Skin epidermis (tissue), 12 donors: ENCODE data around the gene L3MBTL1.
"Not testable (repeated sequence)": the region's sequence is repeated elsewhere in the genome, so short reads cannot be mapped to it uniquely, and the experiment has no call there.

ENCODE experiments used
- H3K27ac ChIP-seq, 21 experiments: fragments of 200-600 bp; sonication (generic) in 11 of 21; one replicate each; pipeline ENCODE4 v1.5.0; 2020; ENCODE audit warnings: mild to moderate bottlenecking in 3 of 21, inconsistent platforms in 2 of 21, moderate library complexity in 2 of 21
- H3K4me3 ChIP-seq, 7 experiments: fragments of 200-600 bp; sonication (generic) in 2 of 7; one replicate each; pipeline ENCODE4 v1.5.0; 2020; ENCODE audit warnings: inconsistent platforms in 2 of 7, mild to moderate bottlenecking in 2 of 7, moderate library complexity in 1 of 7

Gene L3MBTL1

DNA sequence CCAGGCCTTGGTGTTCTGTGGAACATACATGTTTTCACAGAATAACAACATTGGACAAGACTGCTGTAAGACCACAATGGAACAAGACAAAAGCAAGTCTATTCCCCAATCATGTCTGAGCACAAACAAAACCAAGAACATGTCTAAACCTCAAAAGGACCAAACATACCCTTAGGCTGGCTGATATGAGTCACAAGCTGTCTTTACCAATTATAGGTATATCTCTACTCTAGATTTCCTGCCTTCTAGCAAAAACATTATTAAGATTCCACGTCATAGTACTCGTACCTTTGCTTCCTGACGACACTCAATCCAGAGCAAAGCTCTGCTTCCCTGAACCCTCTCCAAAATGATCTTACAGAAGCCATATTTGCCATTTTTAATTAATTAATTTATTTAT, 15.4 kb upstream of the L3MBTL1 start:
- Histone ChIP-seq H3K4me3 (no peak overlapping the region), H3K27ac (no peak overlapping the region)

DNA sequence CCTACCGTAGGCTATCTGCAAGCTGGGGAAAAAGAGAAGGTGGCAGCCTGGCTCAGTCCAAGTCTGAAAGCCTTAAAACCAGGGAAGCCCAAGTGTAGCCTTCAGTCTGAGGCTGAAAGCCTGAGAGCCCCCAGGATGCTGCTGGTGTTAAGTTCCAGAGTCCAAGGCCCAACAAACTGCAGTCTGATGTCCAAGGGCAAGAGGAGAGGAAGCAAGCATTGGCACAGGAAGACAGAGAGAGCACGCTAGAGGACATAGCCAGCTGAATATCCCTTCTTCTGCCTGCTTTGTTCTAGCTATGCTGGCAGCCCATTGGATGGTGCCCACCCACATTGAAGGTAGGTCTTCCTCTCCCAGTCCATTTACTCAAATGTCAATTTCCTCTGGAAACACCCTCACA, 12.1 kb upstream of the L3MBTL1 start:
- Histone ChIP-seq H3K27ac (no peak overlapping the region), H3K4me3 (no peak overlapping the region)

DNA sequence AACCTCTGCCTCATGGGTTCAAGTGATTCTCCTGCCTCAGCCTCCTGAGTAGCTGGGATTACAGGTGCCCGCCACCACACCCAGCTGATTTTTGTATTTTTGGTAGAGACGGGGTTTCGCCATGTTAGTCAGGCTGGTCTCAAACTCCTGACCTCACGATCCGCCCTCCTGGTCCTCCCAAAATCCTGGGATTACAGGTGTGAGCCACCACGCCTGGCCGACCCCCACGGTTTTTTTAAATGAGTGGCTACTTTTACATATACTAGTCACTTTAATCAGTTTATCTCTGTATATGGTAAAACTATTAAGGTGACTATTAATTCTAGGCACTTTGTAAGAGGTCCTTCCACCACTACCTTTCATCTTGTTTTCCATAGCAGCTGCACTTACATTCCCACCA, 5.5 kb upstream of the L3MBTL1 start:
- not testable (repeated sequence) for H3K27ac ChIP-seq, H3K4me3 ChIP-seq

GRCh38 chr20:43506238-43506637, 1.3 kb upstream of the L3MBTL1 start:
- no peak overlapping the region for H3K27ac ChIP-seq
- H3K4me3 ChIP-seq = no peak overlapping the region

DNA sequence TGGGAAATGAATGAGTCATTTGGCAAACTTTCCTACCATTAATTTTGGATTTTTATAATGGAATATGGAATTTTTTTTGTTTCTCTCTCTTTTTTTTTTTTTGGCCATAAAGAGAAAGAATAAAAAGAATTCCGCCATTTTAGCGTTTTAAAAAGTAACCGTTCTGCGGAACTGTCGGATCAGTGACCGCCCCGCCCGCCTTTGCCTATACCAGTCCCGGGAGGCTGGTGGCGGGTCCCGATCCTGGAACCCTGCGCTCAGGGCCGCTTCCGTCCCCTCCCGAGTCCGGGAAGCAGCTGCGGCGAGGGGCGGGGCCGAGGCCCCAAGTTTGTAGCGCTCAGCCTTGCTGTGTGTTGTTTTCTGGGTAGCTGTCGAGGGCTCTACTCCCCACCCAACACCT, 609 bp downstream of the L3MBTL1 start:
- Histone ChIP-seq H3K27ac (peak overlapping the region in 1 of 21 experiments; percentile 10), H3K4me3 (peak overlapping the region; percentile 40 to 75 (median 54))

GRCh38 chr20:43508604-43509040, 1.1 kb downstream of the L3MBTL1 start:
- Histone ChIP-seq H3K27ac (no peak overlapping the region), H3K4me3 (no peak overlapping the region)

DNA sequence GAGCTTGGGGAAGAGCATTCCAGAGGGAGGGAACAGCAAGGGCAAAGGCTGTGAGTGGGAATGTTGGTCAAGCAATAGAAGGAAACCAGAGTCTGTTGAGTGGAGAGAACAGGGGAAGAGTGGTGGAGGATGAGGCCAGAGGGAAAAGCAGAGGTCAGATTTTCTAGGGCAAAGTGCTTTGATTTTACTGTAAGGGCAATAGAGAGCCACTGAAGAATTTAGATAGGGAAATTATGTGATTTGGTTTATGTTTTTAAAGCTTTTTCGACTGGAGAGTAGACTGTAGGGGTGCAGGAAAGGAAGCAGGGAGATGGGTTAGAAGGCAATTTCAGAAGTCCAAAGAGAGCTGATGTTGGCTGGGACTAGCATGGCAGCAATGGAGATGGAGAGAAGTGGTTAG, 4.4 kb downstream of the L3MBTL1 start:
- Histone ChIP-seq H3K4me3 (no peak overlapping the region), H3K27ac (no peak overlapping the region)

DNA sequence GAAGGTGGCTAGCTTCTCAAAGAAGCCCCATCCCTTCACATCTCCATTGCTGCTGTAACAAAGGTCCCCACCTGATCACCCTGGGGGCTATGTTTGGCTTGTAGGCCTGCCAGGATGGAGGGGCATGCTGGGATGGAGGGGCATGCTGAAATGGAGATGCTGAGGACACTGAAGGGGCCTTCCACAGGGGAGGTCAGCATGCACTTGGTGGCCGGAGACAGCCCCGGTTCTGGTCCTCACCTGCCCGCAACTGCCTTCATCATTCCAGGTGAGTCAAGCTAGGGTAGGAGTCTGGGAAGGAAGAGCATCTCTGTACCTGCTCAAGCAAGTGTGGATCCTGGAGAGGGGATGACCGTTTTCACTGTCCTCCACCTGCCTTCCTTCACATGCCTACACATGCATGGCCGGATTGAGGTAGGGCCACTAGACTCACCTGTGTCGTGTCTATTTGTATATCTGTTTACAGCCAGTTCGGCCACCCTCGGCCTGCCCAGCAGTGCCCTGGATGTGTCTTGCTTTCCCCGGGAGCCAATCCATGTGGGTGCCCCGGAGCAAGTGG, 6.0 kb downstream of the L3MBTL1 start:
- H3K4me3 ChIP-seq = peak overlapping the region; percentile 45 to 65 (median 52)
- H3K27ac ChIP-seq = peak overlapping the region in 6 of 21 experiments; percentile 2 to 44 (median 18)

GRCh38 chr20:43513931-43514647, 6.6 kb downstream of the L3MBTL1 start:
- Histone ChIP-seq H3K27ac (peak overlapping the region in 17 of 21 experiments; percentile 15 to 75 (median 45)), H3K4me3 (peak overlapping the region; percentile 45 to 65 (median 52))

DNA sequence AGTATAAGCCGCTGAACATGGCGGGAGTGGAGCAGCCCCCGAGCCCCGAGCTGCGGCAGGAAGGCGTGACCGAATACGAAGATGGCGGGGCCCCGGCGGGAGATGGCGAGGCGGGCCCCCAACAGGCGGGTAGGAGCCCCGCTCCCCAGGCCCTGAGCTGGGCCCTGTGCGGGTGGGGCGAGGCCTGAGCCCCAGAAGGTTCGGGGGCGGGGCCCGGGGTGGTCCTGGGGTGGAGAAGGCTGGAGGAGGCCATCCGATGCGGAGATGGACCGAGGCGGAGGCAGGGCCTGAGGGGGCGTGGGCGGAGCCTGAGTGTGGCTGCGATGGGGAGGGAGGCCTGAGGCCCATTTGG, 7.1 kb downstream of the L3MBTL1 start:
- peak overlapping the region in 15 of 21 experiments; percentile 15 to 75 (median 47) for H3K27ac ChIP-seq
- peak overlapping the region; percentile 45 to 65 (median 52) for H3K4me3 ChIP-seq

- H3K27ac ChIP-seq = no peak overlapping the region
- no peak overlapping the region for H3K4me3 ChIP-seq
Observed at GRCh38 chr20:43515628-43516027, 8.1 kb downstream of the L3MBTL1 start.

- Histone ChIP-seq H3K27ac (no peak overlapping the region), H3K4me3 (no peak overlapping the region)
Observed at GRCh38 chr20:43516251-43516824, 8.8 kb downstream of the L3MBTL1 start.

DNA sequence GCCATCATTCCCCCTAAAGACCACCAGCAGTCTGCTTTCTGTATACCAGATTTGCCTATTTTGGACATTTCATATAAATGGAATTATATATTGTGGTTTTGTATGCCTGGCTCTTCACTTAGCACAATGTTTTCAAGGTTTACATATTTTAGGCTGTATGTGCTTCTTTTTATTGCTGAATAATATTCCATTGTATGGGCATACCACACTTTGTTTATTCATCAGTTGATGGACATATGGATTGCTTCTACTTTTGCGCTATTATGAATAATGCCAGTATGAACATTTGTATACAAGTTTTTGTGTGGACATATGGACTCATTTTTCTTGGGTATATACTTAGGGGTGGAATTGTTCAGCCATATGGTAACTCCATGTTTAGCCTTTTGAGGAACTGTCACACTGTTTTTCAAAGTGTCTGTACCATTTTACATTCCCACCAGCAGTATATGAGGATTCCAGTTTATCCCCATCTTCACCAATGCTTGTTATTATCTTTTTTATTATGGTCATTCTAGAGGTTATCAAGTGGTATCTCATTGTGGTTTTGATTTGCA, 12.7 kb downstream of the L3MBTL1 start:
- no peak overlapping the region for H3K4me3 ChIP-seq
- no peak overlapping the region for H3K27ac ChIP-seq

GRCh38 chr20:43525021-43525420, 17.5 kb downstream of the L3MBTL1 start:
- H3K27ac ChIP-seq = no peak overlapping the region
- no peak overlapping the region for H3K4me3 ChIP-seq

DNA sequence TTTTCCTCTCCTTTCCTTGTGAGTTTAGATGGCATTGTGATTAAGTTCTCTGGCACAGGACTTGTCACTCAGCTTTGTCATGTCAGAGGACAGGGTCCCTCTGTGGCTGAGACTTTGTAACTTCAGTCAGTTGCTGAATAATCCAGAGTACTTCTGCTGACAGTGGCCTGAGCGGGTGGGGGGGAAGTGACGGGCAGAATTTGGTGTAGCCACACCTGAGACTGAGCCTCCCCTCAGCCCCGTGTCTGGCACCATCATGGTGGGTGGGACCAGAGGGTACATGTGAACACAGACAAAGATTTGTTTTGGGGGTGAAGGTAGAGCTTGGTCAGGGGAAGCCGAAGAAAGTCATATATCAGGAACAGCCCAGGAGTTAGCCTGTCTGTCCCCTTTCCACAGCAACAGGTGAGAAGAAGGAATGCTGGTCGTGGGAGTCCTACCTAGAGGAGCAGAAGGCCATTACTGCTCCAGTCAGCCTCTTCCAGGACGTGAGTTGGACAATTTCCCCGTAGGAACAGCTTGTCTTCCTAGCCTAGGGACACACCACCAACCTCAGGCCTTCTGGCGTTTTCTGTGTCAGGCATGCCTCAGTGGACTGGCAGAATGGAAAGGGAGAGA, 20.9 kb downstream of the L3MBTL1 start:
- Histone ChIP-seq H3K27ac (no peak overlapping the region), H3K4me3 (no peak overlapping the region)

DNA sequence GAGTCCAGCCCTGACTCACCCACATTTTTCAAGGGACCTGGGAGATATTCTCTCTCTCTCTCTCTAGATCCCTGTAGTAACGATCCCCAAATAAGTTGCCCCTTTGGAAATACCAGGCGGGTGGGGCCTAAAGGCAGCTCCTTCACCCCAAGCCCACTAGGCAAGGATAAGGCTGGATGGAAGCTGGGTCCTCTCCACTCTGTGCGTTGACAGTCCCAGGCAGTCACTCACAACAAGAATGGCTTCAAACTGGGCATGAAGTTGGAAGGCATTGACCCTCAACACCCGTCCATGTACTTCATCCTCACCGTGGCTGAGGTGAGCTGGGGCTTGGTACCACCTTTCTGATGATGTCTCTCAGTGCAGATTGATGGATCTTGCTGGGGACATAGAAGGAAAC, 21.6 kb downstream of the L3MBTL1 start:
- no peak overlapping the region for H3K27ac ChIP-seq

DNA sequence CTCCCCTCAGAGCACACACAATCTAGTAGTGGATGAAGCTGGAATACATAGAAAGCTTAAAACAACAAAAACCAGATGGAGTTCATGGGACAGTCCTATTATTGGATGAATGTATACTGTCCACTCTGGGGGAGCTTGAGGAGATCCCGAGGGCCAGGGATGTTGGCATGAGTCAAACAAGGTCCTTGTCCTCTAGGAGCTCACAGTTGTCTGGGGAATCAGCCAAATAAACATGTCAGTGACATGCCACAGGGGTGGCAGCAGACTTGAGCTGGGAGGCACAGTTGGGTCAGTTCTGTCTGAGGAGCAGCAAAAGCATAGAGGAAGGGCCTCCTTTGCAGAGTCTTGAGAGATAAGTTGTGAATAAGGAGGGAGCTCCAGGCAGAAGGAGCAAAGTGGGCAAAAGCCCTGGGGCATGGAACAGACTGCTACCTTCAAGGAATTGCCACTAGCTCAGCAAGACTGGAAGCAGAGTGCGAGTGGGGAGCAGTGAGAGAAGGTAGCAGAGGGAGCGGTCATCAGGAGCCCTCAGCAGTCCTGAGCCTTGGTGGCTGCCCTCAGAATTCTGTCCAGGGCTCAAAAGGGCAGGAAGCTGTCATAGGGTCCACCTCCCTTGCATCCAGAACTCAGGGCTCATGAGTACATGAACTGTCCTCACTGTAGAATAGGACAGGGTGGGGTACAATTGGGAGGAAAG, 22.1 kb downstream of the L3MBTL1 start:
- Histone ChIP-seq H3K27ac (no peak overlapping the region), H3K4me3 (no peak overlapping the region)

More for the DNA sequence above, 21.6 kb downstream of the L3MBTL1 start:
- no peak overlapping the region for H3K4me3 ChIP-seq

GRCh38 chr20:43530321-43531090, 23.0 kb downstream of the L3MBTL1 start:
- H3K27ac ChIP-seq = no peak overlapping the region
- H3K4me3 ChIP-seq = no peak overlapping the region

DNA sequence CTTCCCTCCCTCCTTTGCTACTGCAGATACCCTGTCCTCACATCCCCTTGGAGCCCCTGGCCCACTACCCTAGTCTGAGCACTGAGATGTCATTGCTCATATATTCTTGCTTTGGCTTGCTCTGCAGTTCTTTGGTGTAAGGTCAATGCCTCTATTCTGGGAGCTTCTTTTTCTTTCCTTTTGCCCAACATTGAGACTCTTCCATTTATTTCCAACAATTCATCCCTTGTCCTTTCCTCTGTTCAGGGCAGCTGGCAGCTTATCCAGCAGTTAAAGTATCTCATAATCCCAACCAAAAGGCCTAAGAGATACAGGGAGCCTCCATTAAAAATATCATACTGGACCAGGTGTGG, 23.6 kb downstream of the L3MBTL1 start:
- Histone ChIP-seq H3K27ac (no peak overlapping the region), H3K4me3 (no peak overlapping the region)
